Smooth muscle cell (in vitro differentiated cells): Measurements from ENCODE around the gene KANSL1L. TPM values are rescaled to one million over a fixed set of nuclear protein-coding genes. Genes with fewer than 3 reads are reported as not detected.
"Not testable (repeated sequence)": the region's sequence is repeated elsewhere in the genome, so short reads cannot be mapped to it uniquely, and the experiment has no call there.

Source experiments
- DNase-seq: peaks from one replicate; lab custom pipeline; 2025; ENCODE audit not compliant: unreplicated experiment; lab: John Stamatoyannopoulos, UW
- H2AFZ ChIP-seq: fragments of 200-600 bp; sonication (generic); 2 replicates; pipeline ENCODE4 v1.6.0; 2016; ENCODE audit warnings: antibody characterized with exemption, low read depth, mild to moderate bottlenecking
- H3F3A ChIP-seq: fragments of 200-600 bp; sonication (generic); 2 replicates; pipeline ENCODE4 v1.6.0; 2017; ENCODE audit warnings: antibody characterized with exemption, low read depth
- H3K27ac ChIP-seq: fragments of 200-600 bp; sonication (generic); 2 replicates; pipeline ENCODE4 v1.5.1; 2016; ENCODE audit warnings: low read depth, mild to moderate bottlenecking
- H3K27me3 ChIP-seq: fragments of 200-600 bp; sonication (generic); 2 replicates; pipeline ENCODE4 v1.6.1; 2016; ENCODE audit warnings: low read depth, mild to moderate bottlenecking
- H3K36me3 ChIP-seq: fragments of 200-600 bp; sonication (generic); 2 replicates; pipeline ENCODE4 v1.5.1; 2016; ENCODE audit warnings: low read depth
- H3K4me1 ChIP-seq: fragments of 200-600 bp; sonication (generic); 2 replicates; pipeline ENCODE4 v1.5.1; 2016; ENCODE audit warnings: low read depth
- H3K4me2 ChIP-seq: fragments of 200-600 bp; sonication (generic); 2 replicates; pipeline ENCODE4 v1.6.0; 2016; ENCODE audit warnings: mild to moderate bottlenecking
- H3K4me3 ChIP-seq: fragments of 200-600 bp; sonication (generic); 2 replicates; pipeline ENCODE4 v1.5.1; 2016; ENCODE audit warnings: mild to moderate bottlenecking
- H3K79me2 ChIP-seq: fragments of 200-600 bp; sonication (generic); 2 replicates; pipeline ENCODE4 v1.6.0; 2016; ENCODE audit warnings: low read depth, mild to moderate bottlenecking
- H3K9ac ChIP-seq: fragments of 200-600 bp; sonication (generic); 2 replicates; pipeline ENCODE4 v1.6.0; 2016; ENCODE audit warnings: low read depth
- H3K9me3 ChIP-seq: fragments of 200-600 bp; sonication (generic); replicated peaks from 2 replicates; pipeline ENCODE4 v1.5.1; 2016; ENCODE audit warnings: low read depth
- H4K20me1 ChIP-seq: fragments of 200-600 bp; sonication (generic); 2 replicates; pipeline ENCODE4 v1.6.0; 2016; ENCODE audit warnings: low read depth
- CTCF ChIP-seq: fragments of 200-600 bp; sonication (generic); IDR thresholded peaks from 2 replicates; pipeline ENCODE4 v1.5.1; 2017; ENCODE audit warnings: borderline replicate concordance, mild to moderate bottlenecking, antibody characterized with exemption; ENCODE audit not compliant: insufficient read depth, poor library complexity, severe bottlenecking
- WGBS: methylation state at CpG from one replicate; pipeline ENCODE4 v1.1.7; 2016; ENCODE audit warnings: low lambda C conversion rate; 5-methylcytosine and 5-hydroxymethylcytosine counted together
- polyA plus RNA-seq: library from polyadenylated mRNA; unstranded; fragments of >200 nt; fragmentation: Nextera tagmentation; extraction: Ambion mirVana; gene quantifications from 2 replicates; pipeline ENCODE4 v1.2.1, GENCODE V29; 2016
- total RNA-seq: library from RNA; depleted of rRNA; stranded (reverse); fragments of >200 nt; gene quantifications from 2 replicates; pipeline ENCODE4 v1.2.3, GENCODE V29; 2014

The KANSL1L gene
- total and polyA plus RNA-seq, 2 experiments from 2014 or later: 3.6 to 27.0 TPM

GRCh38 chr2:210180477-210180876, 9.3 kb upstream of the KANSL1L start:
- Histone ChIP-seq H3K9me3 (peaks cover 2% of the 10 kb centered on the region), H3F3A (no peaks in the 10 kb centered on the region), H3K4me1 (peaks cover 22% of the 10 kb centered on the region), H2AFZ (no peak overlapping the region), H3K36me3 (no peaks in the 10 kb centered on the region), H3K79me2 (no peaks in the 10 kb centered on the region), H3K4me2 (no peak overlapping the region), H3K27me3 (no peaks in the 10 kb centered on the region), H3K27ac (no peak overlapping the region), H3K9ac (no peak overlapping the region), H4K20me1 (no peaks in the 10 kb centered on the region), H3K4me3 (no peak overlapping the region)
- no peak for TF ChIP-seq CTCF
- no peak for DNase-seq
- 96% methylated on average over 1 of the region's 1 CpG for WGBS

- Histone ChIP-seq H3K27me3 (no peaks in the 10 kb centered on the region), H2AFZ (no peak overlapping the region), H3K9me3 (no peaks in the 10 kb centered on the region), H3K27ac (no peak overlapping the region), H3K9ac (no peak overlapping the region), H3K4me2 (no peak overlapping the region), H3K4me1 (peaks cover 22% of the 10 kb centered on the region), H3K4me3 (no peak overlapping the region), H3F3A (no peaks in the 10 kb centered on the region), H3K79me2 (no peaks in the 10 kb centered on the region), H4K20me1 (no peaks in the 10 kb centered on the region), H3K36me3 (no peaks in the 10 kb centered on the region)
- DNase-seq: no peak
- TF ChIP-seq CTCF: no peak
These were observed 8.3 kb upstream of the KANSL1L start for GRCh38 chr2:210179351-210179990.

- no peaks in the 10 kb centered on the region for H3F3A ChIP-seq
- TF ChIP-seq CTCF: no peak
- H3K27me3 ChIP-seq: no peaks in the 10 kb centered on the region
- 74% methylated on average over 1 of the region's 1 CpG for WGBS
- no peaks in the 10 kb centered on the region for H4K20me1 ChIP-seq
- H3K4me1 ChIP-seq: peaks cover 22% of the 10 kb centered on the region
- no peak for DNase-seq
- H3K36me3 ChIP-seq: no peaks in the 10 kb centered on the region
- no peak overlapping the region for H3K9ac ChIP-seq
- H3K79me2 ChIP-seq: no peaks in the 10 kb centered on the region
- H3K4me2 ChIP-seq: no peak overlapping the region
- no peak overlapping the region for H3K4me3 ChIP-seq
- no peak overlapping the region for H2AFZ ChIP-seq
- no peaks in the 10 kb centered on the region for H3K9me3 ChIP-seq
- no peak overlapping the region for H3K27ac ChIP-seq
These were observed 6.6 kb upstream of the KANSL1L start for GRCh38 chr2:210177769-210178168.

- peaks cover 27% of the 10 kb centered on the region for H3K4me1 ChIP-seq
- WGBS: 100% methylated on average over 1 of the region's 1 CpG
- not testable (repeated sequence) for DNase-seq, H3F3A ChIP-seq, H3K36me3 ChIP-seq, H3K4me3 ChIP-seq, H3K27ac ChIP-seq, H3K27me3 ChIP-seq, H2AFZ ChIP-seq, H3K9ac ChIP-seq, H4K20me1 ChIP-seq, H3K79me2 ChIP-seq, H3K9me3 ChIP-seq, H3K4me2 ChIP-seq
These were observed 5.9 kb upstream of the KANSL1L start for GRCh38 chr2:210177115-210177514.
